Activated T-cell treated with anti-CD3 and anti-CD28 coated beads, Interleukin-2, amount 50 U/mL, for 4 hours (primary cell): ENCODE measurements around the gene KRT83. TPM values are rescaled to one million over a fixed set of nuclear protein-coding genes. Genes with fewer than 3 reads are reported as not detected.
A peak's percentile ranks its signal among the peaks of the same experiment; 100 is the strongest.

Experiments
- ATAC-seq, 2 donors: fragments of 200-7000 bp; cut with Tn5 transposase; one replicate each; pipeline ENCODE4 v1.10.0; 2021
- DNase-seq: peaks from one replicate; pipeline ENCODE4 v3.0.0-alpha.2; 2020
- H3K27me3 Mint-ChIP-seq: one replicate; pipeline ENCODE4 v1.8.0; 2021; ENCODE audit warnings: low read depth, mixed read lengths
- H3K36me3 Mint-ChIP-seq: one replicate; pipeline ENCODE4 v1.8.0; 2022; ENCODE audit warnings: mixed read lengths; ENCODE audit not compliant: insufficient read depth
- H3K4me1 Mint-ChIP-seq: one replicate; pipeline ENCODE4 v1.8.0; 2021; ENCODE audit warnings: low read depth, mixed read lengths
- H3K4me3 Mint-ChIP-seq: one replicate; pipeline ENCODE4 v1.8.0; 2021; ENCODE audit warnings: mild to moderate bottlenecking, moderate library complexity, mixed read lengths
- H3K9me3 Mint-ChIP-seq: one replicate; pipeline ENCODE4 v1.8.0; 2021; ENCODE audit warnings: mixed read lengths
- total RNA-seq, 3 donors: library from RNA; stranded (reverse); gene quantifications; one replicate each; pipeline ENCODE4 v1.2.1, GENCODE V29; 2021

KRT83 gene
- total RNA-seq, 3 donors from 2014 or later, result not detected

DNA sequence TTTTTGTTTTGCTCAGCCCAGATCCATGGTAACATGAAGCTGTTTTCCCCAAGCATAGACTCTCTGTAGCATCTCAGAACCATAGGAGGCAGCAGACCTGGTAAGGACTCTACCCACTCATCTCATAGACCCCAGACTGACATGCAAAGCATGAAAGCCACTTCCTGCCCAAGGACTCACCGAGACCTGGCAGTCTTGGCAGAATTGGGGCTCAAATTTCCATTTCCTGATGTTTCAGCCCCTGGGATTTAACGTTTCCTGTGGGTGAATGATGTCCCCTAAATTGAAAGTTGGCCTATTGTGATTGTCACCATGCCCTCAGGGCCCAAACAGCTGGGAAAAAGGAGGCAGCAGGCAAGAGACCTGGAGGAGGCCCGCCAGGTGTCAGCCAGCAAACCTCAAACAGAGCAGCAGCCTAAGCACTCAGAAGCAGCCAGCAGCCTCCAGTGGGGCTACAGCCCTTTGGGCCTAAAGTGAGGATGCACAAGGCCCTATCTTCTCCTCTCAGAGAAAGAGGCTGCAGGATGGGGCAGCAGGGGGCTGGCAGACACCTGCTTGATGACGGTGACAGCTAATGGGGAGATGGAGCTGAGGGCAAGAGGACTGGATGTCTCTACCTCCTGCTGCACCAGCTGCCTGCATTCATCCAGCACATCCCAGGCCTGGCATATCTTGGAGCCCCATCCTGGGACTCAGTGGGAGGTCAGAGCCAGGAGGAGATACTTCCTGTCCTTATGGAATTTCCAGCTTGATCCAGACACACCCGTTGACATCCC is 37.6 kb upstream of the KRT83 start:
- DNase-seq (no peak), ATAC-seq (peak; percentile 81 to 86)
- H3K27me3 Mint-ChIP-seq, result peaks cover 8% of the 10 kb centered on the region
- no peaks in the 10 kb centered on the region for H3K9me3 Mint-ChIP-seq
- H3K4me1 Mint-ChIP-seq, result peaks cover 23% of the 10 kb centered on the region
- H3K36me3 Mint-ChIP-seq, result no peaks in the 10 kb centered on the region
- no peak overlapping the region for H3K4me3 Mint-ChIP-seq

DNA sequence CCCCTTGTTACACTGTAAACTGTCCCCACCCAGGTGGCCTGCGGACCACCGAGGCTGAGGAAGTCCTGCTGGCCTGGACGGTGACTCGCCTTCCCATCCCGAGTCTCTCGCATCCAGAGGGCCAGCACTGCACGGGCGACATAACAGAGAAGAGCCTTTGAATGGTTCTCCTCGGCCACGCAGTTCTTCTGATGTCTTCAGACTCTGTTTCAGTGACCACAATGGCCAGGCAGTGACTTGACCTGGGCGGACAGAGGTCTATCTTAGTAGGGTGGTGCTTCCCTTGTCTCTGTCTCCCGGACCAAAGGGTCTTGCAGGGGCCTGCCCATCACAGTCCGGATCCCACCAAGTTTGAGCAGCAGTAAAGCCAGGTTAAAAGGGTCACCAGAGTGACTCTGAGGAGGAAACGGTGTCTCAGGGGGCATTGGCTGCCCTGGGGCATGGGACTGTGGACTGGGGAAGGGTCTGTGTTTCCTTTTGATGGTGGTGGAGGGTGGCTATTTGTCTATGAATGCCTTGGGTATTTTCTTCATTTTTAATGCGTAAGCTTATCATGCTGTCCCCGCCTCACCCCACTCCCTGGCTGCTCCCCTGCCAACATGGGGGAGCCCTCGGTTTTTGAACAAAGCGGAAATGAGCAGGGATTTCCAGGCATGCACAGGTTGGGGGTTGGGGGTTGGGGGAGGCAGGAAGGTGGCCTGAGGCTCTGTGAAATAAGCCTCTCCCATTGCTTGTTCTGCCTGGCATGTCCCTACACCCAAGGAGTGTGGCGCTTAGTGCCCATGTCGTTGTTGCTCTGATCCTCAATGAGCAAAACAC is 35.8 kb upstream of the KRT83 start:
- Mint-ChIP-seq H3K4me1 (peaks cover 33% of the 10 kb centered on the region), H3K4me3 (no peak overlapping the region), H3K9me3 (no peaks in the 10 kb centered on the region), H3K36me3 (no peaks in the 10 kb centered on the region), H3K27me3 (peaks cover 8% of the 10 kb centered on the region)
- no peak for DNase-seq
- no peak for ATAC-seq

DNA sequence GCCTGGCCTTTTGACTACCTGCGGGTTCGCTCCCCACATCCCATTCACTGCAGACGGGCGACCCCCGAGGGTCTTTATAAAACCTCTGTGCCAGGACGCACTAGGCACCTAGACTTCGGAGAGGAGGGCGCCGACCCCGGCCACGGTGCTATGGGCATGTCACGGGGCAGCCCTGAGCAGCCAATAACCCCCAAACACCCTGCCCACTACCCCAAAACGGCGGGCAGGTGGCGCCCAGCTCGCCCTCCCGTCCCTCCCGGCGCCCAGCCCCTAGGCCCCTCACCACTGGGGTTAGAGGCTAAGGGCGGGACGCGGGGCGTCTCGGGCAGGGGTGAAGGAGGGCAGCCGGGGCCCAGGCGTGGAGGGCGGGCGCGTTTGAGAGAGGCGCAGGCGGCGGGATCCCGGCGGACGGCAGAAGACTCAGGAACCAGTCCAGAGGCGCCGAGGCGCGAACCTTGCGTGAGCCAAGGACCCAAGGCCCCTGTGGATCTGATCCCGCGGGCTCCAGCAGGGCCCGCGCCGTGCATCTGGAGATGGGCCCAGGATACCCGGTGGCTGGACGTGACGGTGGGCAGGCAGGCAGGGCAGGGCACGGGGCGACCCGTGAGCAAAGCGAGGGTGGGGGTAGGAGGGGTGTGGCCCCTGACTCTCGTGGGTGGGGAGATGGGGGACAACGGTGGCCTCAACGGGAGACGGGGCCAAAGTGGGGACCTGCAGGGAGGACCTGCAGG is 35.0 kb upstream of the KRT83 start:
- Mint-ChIP-seq H3K27me3 (peaks cover 8% of the 10 kb centered on the region), H3K4me3 (no peak overlapping the region), H3K36me3 (no peaks in the 10 kb centered on the region), H3K9me3 (no peaks in the 10 kb centered on the region), H3K4me1 (peaks cover 38% of the 10 kb centered on the region)
- ATAC-seq (no peak), DNase-seq (no peak)

DNA sequence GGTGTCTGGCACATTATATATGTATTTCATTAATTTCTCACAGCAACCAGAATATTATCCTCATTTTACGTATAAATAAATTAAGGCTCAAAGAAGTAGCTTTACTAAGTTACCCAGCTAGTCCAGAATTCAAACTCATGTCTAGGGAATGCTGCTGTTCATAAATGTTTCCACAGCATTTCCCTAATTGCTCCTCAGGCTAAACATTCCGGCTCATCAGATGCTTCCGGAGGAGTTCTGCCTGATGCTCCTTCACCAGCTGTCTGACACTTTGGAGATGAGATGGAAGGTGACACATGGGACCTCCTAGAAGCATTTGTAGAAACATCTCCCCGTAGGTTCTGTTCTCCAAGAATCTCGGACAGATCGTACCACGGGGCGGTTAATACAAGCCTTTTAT is 34.0 kb upstream of the KRT83 start:
- Mint-ChIP-seq H3K4me3 (no peak overlapping the region), H3K4me1 (peaks cover 42% of the 10 kb centered on the region), H3K9me3 (no peaks in the 10 kb centered on the region), H3K36me3 (no peaks in the 10 kb centered on the region), H3K27me3 (peaks cover 8% of the 10 kb centered on the region)
- ATAC-seq (no peak), DNase-seq (no peak)

DNA sequence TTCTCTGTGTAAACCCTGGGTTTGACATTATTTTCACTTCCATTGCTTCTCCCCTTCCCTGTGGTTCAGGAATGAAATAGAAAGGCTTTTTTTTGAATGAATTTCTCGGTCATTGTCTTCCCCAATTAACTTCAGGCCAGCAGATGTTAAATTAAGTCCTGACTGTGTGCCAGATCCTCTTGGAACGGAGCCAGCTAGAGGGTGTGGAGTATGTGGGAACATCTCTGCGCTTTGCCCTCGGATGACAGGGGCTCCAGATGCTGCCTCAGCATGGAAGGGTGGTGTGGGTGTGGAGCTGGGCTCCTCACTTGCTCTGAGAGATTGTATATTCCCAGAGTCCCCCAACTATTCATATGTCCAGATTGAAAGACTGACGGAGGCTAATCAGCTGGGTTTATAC is 33.0 kb upstream of the KRT83 start:
- peaks cover 34% of the 10 kb centered on the region for H3K4me1 Mint-ChIP-seq
- H3K27me3 Mint-ChIP-seq, result peaks cover 5% of the 10 kb centered on the region
- no peaks in the 10 kb centered on the region for H3K9me3 Mint-ChIP-seq
- no peaks in the 10 kb centered on the region for H3K36me3 Mint-ChIP-seq
- no peak overlapping the region for H3K4me3 Mint-ChIP-seq
- ATAC-seq (no peak), DNase-seq (no peak)

DNA sequence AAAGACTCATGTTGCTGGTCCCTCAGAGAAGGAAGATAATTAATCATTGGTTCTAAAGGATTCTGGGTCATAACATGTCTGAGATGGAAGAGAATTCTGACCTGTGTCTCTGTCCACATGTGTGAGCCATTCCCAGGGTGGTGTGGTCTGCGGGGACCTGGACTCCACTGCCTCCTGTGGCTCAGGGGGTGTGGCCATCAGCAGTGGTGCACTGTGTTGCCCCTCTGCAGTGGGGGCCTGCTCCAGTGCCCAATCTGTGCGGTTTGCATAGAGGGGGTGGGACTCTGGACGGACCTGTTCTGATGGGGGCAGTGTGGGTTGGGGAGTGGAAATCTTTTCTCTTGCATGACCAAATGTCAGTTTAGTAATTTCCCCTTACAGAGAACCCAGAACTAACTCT is 32.6 kb upstream of the KRT83 start:
- Mint-ChIP-seq H3K4me1 (peaks cover 32% of the 10 kb centered on the region), H3K27me3 (peaks cover 6% of the 10 kb centered on the region), H3K36me3 (no peaks in the 10 kb centered on the region), H3K9me3 (no peaks in the 10 kb centered on the region), H3K4me3 (no peak overlapping the region)
- ATAC-seq (no peak), DNase-seq (no peak)

DNA sequence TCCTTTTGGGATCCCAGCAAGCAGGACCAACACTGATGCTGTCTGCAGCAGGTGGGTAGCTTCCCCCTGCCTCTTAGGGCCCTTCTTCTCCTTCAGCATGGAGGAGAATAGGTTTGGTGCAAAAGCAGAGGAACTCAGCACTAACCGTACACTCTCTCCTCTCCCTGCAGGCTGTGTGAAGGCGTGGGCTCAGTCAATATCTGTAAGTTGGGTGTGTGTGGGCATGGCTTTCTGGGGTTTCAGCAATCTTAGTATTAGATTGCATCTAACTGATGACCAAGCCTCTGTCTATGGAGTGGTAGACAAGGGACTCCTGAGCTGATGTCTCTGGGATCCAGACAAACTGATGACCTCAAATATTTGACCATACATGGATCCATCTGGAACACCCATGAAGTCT is 31.8 kb upstream of the KRT83 start:
- Mint-ChIP-seq H3K27me3 (peaks cover 6% of the 10 kb centered on the region), H3K36me3 (no peaks in the 10 kb centered on the region), H3K4me3 (no peak overlapping the region), H3K9me3 (no peaks in the 10 kb centered on the region), H3K4me1 (peaks cover 24% of the 10 kb centered on the region)
- DNase-seq (no peak), ATAC-seq (no peak)

DNA sequence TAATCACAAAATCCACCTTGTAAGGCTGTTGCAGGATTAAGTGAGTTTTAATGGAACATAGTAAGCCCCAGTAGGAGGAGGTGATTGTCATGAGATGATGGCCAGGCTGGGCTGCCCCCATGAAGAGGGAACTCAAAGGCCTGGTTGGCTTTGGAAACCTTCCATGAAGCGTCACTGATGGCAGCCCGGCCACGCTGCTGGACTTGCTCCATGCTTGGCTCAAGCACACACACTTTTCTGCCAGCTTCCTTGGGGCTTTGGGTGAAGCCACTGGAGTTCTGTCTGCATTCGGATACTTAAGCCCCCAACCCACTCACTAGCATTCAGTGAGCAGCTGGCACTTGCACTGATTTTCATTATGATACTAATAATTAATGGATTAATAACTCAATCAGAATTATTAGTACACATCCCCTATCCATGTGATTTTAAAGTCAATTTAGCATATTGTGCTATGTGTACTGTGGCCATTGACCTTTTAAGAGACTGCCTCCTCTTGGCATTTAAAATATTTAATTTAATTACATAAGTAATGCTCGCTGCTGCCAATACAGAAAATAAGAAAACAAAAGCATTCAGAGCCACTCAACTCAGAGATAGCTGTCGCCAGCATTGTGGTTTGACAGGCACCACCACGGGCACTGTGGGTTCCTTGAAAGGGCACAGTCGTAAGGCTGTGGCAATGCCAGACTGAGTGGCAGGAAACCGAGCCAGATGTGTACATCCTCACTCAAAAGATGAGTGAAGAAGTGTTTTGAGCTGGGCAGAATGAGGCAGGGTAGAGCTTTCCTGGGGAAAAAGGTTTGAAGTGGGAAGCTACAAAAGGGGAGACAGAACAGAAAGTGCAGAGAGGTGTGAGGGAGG is 30.2 kb upstream of the KRT83 start:
- DNase-seq, result peak; percentile 38
- ATAC-seq, result peak; percentile 82 to 86
- peaks cover 4% of the 10 kb centered on the region for H3K27me3 Mint-ChIP-seq

DNA sequence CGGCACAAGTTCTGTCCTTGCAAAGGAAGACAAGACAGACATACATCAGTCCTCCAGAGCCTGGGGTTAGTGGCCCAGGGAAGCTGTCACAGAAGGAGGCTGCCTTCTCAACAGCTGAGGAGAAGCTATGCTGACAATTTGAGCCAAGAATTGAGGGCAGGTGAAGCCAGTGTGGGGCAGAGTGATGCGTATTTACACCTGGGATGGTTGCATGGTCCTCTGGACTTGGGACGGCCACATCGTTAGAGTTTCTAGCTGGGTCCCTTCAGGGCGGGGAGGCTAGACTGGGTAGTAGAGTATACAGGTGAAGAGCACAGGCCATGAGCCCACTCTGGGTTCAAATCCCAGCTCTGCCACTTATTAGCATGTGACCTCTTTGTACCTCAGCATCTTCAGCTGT is 29.6 kb upstream of the KRT83 start:
- no peak overlapping the region for H3K4me3 Mint-ChIP-seq
- DNase-seq (no peak), ATAC-seq (no peak)
- no peaks in the 10 kb centered on the region for H3K36me3 Mint-ChIP-seq
- no peaks in the 10 kb centered on the region for H3K9me3 Mint-ChIP-seq
- peaks cover 4% of the 10 kb centered on the region for H3K27me3 Mint-ChIP-seq
- peaks cover 22% of the 10 kb centered on the region for H3K4me1 Mint-ChIP-seq

More for the DNA sequence above, 30.2 kb upstream of the KRT83 start:
- Mint-ChIP-seq H3K4me1 (peaks cover 22% of the 10 kb centered on the region), H3K4me3 (peak overlapping the region; percentile 65), H3K9me3 (no peaks in the 10 kb centered on the region), H3K36me3 (no peaks in the 10 kb centered on the region)

DNA sequence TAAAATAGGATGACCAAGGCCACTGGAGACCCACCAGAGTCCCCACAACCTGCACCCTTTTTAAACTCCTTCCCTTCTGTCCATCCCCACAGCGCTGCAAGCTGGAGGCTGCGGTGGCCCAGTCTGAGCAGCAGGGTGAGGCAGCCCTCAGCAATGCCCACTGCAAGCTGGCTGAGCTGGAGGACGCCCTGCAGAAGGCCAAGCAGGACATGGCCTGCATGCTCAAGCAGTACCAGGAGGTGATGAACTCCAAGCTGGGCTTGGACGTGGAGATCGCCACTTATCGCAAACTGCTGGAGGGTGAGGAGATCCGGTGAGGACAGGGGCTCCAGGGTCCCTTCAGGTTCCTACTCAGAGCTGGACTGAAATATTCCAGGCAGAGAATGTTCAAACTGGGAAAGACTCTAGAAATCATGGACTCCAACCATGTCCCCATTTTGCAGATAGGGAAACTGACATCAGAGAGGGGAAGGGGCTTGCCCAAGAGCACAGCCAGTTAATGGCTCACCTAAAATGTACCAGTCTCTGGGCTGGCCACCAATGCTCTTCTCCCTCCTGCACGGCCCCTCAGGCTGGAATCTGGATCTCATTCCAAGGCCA is 28.9 kb upstream of the KRT83 start:
- peaks cover 22% of the 10 kb centered on the region for H3K4me1 Mint-ChIP-seq
- DNase-seq (no peak), ATAC-seq (no peak)
- H3K27me3 Mint-ChIP-seq, result peaks cover 4% of the 10 kb centered on the region
- no peaks in the 10 kb centered on the region for H3K9me3 Mint-ChIP-seq
- H3K36me3 Mint-ChIP-seq, result no peaks in the 10 kb centered on the region
- H3K4me3 Mint-ChIP-seq, result no peak overlapping the region

DNA sequence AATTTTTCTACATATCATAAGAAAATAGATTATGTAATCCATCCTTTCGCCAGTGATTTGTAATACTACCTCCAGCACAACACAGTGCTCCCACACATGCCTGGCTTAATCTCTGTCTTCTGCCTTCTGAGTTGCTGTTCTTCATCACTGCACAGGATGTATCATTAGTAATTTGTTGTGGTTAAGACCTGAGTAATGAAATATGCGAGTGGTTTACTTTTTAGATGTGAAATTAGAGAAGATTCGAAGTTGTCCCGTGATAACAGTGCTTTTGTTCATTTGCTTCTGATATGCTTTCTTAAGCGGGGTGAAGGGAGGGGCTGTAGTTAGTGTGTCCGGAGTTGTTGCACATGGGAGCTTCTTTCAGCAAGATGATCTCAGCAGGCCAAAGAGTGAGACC is 28.0 kb upstream of the KRT83 start:
- no peak overlapping the region for H3K4me3 Mint-ChIP-seq
- H3K4me1 Mint-ChIP-seq, result peaks cover 22% of the 10 kb centered on the region
- peaks cover 4% of the 10 kb centered on the region for H3K27me3 Mint-ChIP-seq
- H3K9me3 Mint-ChIP-seq, result no peaks in the 10 kb centered on the region
- ATAC-seq, result no peak
- DNase-seq, result no peak
- H3K36me3 Mint-ChIP-seq, result no peaks in the 10 kb centered on the region

DNA sequence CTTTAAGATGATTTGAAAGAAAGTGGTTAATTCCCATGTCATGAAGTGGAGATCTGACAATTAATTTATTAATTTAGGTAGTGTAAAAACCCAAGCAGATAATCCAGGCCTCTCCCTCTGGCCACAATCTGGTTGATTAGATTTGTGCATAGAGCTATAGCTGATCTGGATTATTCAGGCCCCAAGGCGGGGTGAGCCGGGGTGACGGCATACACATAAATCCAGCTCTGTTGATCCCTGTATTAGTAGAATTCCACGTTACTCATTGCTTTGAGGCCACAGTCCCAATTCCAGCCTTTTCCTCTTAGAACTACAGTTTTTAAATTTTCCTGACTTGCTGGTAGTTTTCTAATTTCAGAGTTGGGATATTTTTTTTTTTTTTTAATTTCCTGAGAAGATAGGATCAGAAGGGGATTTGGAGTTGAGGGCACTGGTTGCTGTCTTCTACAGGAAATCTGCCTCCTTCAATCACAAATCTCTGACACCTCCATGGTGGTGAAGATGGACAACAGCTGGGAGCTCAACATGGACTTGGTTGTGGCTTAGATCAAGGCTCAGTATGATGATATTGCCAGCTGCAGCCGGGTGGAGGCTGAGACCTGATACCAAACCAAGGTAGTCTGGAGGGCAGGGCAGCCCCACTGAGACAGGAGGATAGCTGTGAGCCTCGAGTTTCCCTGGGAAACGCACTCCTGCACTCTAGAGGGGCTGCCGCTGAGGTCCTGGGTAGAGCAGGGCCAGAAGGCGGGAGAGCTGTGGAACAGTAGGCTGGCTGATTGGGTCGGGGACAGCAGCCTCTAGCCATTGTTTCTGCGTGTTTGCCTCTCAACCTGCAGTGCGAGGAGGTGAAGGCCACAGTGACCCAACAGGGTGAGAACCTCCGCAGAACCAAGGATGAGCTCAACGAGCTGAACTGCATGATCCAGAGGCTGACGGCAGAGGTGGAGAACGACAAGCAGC is 26.6 kb upstream of the KRT83 start:
- no peaks in the 10 kb centered on the region for H3K9me3 Mint-ChIP-seq
- H3K36me3 Mint-ChIP-seq, result no peaks in the 10 kb centered on the region
- no peak overlapping the region for H3K4me3 Mint-ChIP-seq
- peaks cover 4% of the 10 kb centered on the region for H3K27me3 Mint-ChIP-seq
- H3K4me1 Mint-ChIP-seq, result peaks cover 20% of the 10 kb centered on the region
- DNase-seq, result no peak
- ATAC-seq, result no peak

DNA sequence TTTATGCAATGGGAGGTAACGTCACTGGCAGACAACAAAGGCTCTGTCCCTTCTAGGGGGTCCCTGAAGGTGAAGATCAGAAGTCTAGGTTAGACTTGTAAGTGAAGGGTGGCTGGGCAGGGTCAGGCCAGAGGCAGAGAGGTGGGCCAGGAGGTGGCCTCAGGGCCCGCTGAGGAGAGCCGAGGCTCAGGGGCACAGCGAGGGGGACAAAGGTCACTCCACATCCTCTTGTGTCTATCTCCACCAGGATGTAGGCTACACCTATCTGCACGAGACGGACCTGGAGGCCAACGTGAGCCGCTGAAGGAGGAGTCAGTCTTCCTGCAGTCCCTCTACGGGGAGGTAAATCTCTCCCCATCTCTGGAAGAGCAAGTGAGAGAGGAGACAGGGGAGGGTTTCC is 25.8 kb upstream of the KRT83 start:
- no peak for ATAC-seq

More for the DNA sequence above, 25.8 kb upstream of the KRT83 start:
- Mint-ChIP-seq H3K4me1 (peaks cover 12% of the 10 kb centered on the region), H3K36me3 (no peaks in the 10 kb centered on the region), H3K9me3 (no peaks in the 10 kb centered on the region), H3K4me3 (no peak overlapping the region), H3K27me3 (peaks cover 5% of the 10 kb centered on the region)
- no peak for DNase-seq
